Smooth muscle cell of the brain vasculature (primary cell): ENCODE results near the gene UVRAG.
"Not testable (repeated sequence)": the region's sequence is repeated elsewhere in the genome, so short reads cannot be mapped to it uniquely, and the experiment has no call there.

Source experiments
- DNase-seq: peaks from one replicate; pipeline ENCODE4 v3.0.0-alpha.2; 2012; ENCODE audit warnings: low read depth, low spot score

Gene UVRAG

GRCh38 chr11:75839851-75840250 is 24.8 kb downstream of the UVRAG start:
- DNase-seq: no peak

GRCh38 chr11:75840522-75840921 is 25.5 kb downstream of the UVRAG start:
- DNase-seq: no peak

- DNase-seq: no peak
Observed at GRCh38 chr11:75841739-75842138, 26.7 kb downstream of the UVRAG start.

- DNase-seq: no peak
Observed at GRCh38 chr11:75845324-75845723, 30.3 kb downstream of the UVRAG start.

- no peak for DNase-seq
Observed at GRCh38 chr11:75849894-75850293, 34.9 kb downstream of the UVRAG start.

- no peak for DNase-seq
Observed at GRCh38 chr11:75850787-75851186, 35.8 kb downstream of the UVRAG start.

- no peak for DNase-seq
Observed at GRCh38 chr11:75851203-75851602, 36.2 kb downstream of the UVRAG start.

GRCh38 chr11:75852406-75853017 is 37.5 kb downstream of the UVRAG start:
- no peak for DNase-seq

GRCh38 chr11:75853563-75853962 is 38.6 kb downstream of the UVRAG start:
- not testable (repeated sequence) for DNase-seq

- DNase-seq: no peak
Observed at GRCh38 chr11:75853971-75854370, 39.0 kb downstream of the UVRAG start.

GRCh38 chr11:75855206-75855605 is 40.2 kb downstream of the UVRAG start:
- DNase-seq: no peak

GRCh38 chr11:75856912-75857311 is 41.9 kb downstream of the UVRAG start:
- DNase-seq: no peak

- no peak for DNase-seq
Observed at GRCh38 chr11:75858042-75858441, 43.0 kb downstream of the UVRAG start.

GRCh38 chr11:75858613-75859012 is 43.6 kb downstream of the UVRAG start:
- DNase-seq: no peak

- no peak for DNase-seq
Observed at GRCh38 chr11:75859614-75860013, 44.6 kb downstream of the UVRAG start.

GRCh38 chr11:75862437-75862836 is 47.4 kb downstream of the UVRAG start:
- no peak for DNase-seq

- DNase-seq: peak; percentile 26
Observed at GRCh38 chr11:75867778-75868374, 52.9 kb downstream of the UVRAG start.

- DNase-seq: no peak
Observed at GRCh38 chr11:75868990-75869389, 54.0 kb downstream of the UVRAG start.

GRCh38 chr11:75869661-75870455 is 54.8 kb downstream of the UVRAG start:
- no peak for DNase-seq

- DNase-seq: no peak
Observed at GRCh38 chr11:75872887-75873416, 57.9 kb downstream of the UVRAG start.

- no peak for DNase-seq
Observed at GRCh38 chr11:75873417-75874221, 58.6 kb downstream of the UVRAG start.
